HG03139 (cell line): ENCODE data around the gene C11orf42.

Experiments used
- ATAC-seq: cut with Tn5 transposase; IDR thresholded peaks from one replicate; pipeline ENCODE4 v1.9.1; 2021; ENCODE audit not compliant: unreplicated experiment

The C11orf42 gene

GRCh38 chr11:6205366-6205765 lies at the start of gene C11orf42:
C11orf42 (plus strand) TSS chr11:6205557; CDS start chr11:6205616, 59 bp downstream.
- no peak for ATAC-seq

- no peak for ATAC-seq
Observed at GRCh38 chr11:6156628-6157359, 48.6 kb upstream of the C11orf42 start.

- no peak for ATAC-seq
Observed at GRCh38 chr11:6170226-6170625, 35.1 kb upstream of the C11orf42 start, which contains the start of gene OR52B2. OR52B2 (minus strand) TSS chr11:6170326; CDS start chr11:6170326, 0 bp downstream.

- ATAC-seq: no peak
Observed at GRCh38 chr11:6175440-6175839, 29.9 kb upstream of the C11orf42 start.

- no peak for ATAC-seq
Observed at GRCh38 chr11:6191742-6192141, 13.6 kb upstream of the C11orf42 start.

- ATAC-seq: no peak
Observed at GRCh38 chr11:6194065-6194581, 11.2 kb upstream of the C11orf42 start.

- no peak for ATAC-seq
Observed at GRCh38 chr11:6196396-6196795, 9.0 kb upstream of the C11orf42 start.

GRCh38 chr11:6197466-6198200 lies 7.7 kb upstream of the C11orf42 start:
- no peak for ATAC-seq

- ATAC-seq: no peak
Observed at GRCh38 chr11:6199174-6199810, 6.1 kb upstream of the C11orf42 start, which contains the start of gene OR52W1. OR52W1 (plus strand) TSS chr11:6199224; CDS start chr11:6199224, 0 bp downstream.

- ATAC-seq: no peak
Observed at GRCh38 chr11:6200975-6201374, 4.4 kb upstream of the C11orf42 start.

GRCh38 chr11:6201481-6201880 lies 3.9 kb upstream of the C11orf42 start:
- ATAC-seq: no peak

- no peak for ATAC-seq
Observed at GRCh38 chr11:6202041-6202440, 3.3 kb upstream of the C11orf42 start.

GRCh38 chr11:6203327-6203726 lies 2.0 kb upstream of the C11orf42 start:
- ATAC-seq: peak; percentile 67

- no peak for ATAC-seq
Observed at GRCh38 chr11:6204706-6205105, 651 bp upstream of the C11orf42 start.

- no peak for ATAC-seq
Observed at GRCh38 chr11:6206456-6207180, 1.3 kb downstream of the C11orf42 start.

- ATAC-seq: no peak
Observed at GRCh38 chr11:6209801-6210200, 4.4 kb downstream of the C11orf42 start.

- no peak for ATAC-seq
Observed at GRCh38 chr11:6210274-6210955, 5.1 kb downstream of the C11orf42 start.

- no peak for ATAC-seq
Observed at GRCh38 chr11:6214530-6214929, 9.2 kb downstream of the C11orf42 start.

- no peak for ATAC-seq
Observed at GRCh38 chr11:6216501-6216900, 11.1 kb downstream of the C11orf42 start.

- ATAC-seq: no peak
Observed at GRCh38 chr11:6217722-6218121, 12.4 kb downstream of the C11orf42 start.
